ENCODE measurements around the gene ARSK.
"Not testable (repeated sequence)": the region's sequence is repeated elsewhere in the genome, so short reads cannot be mapped to it uniquely, and the experiment has no call there.

ARSK gene

GRCh38 chr5:95631991-95632675, 77.2 kb downstream of the ARSK start:
- TF ChIP-seq CTCF (IDR thresholded peaks at IDR 0.05), result no peak
- Histone ChIP-seq H3K4me3 (ENCODE audit: low read depth in 1 of 2, low read length in 1 of 2) (no peak overlapping the region), H3K27me3 (no peaks in the 10 kb centered on the region), H3K9me3 (no peaks in the 10 kb centered on the region), H3K27ac (no peak overlapping the region), H3K36me3 (no peaks in the 10 kb centered on the region), H3K4me1 (ENCODE audit: control insufficient read depth in 1 of 2, insufficient read depth in 1 of 2, low read depth in 1 of 2, low read length in 1 of 2) (peaks cover 0 to 3% of the 10 kb centered on the region in 2 experiments)

GRCh38 chr5:95632942-95633341, 78.0 kb downstream of the ARSK start:
- not testable (repeated sequence) for H3K36me3 ChIP-seq; H3K27ac ChIP-seq; H3K4me1 ChIP-seq (ENCODE audit: control insufficient read depth in 1 of 2, insufficient read depth in 1 of 2, low read depth in 1 of 2, low read length in 1 of 2); H3K27me3 ChIP-seq; H3K9me3 ChIP-seq; H3K4me3 ChIP-seq (ENCODE audit: low read depth in 1 of 2, low read length in 1 of 2)

GRCh38 chr5:95633671-95634070, 78.8 kb downstream of the ARSK start:
- no peak for TF ChIP-seq CTCF (IDR thresholded peaks at IDR 0.05)
- Histone ChIP-seq H3K4me1 (ENCODE audit: control insufficient read depth in 1 of 2, insufficient read depth in 1 of 2, low read depth in 1 of 2, low read length in 1 of 2) (peaks cover 0 to 3% of the 10 kb centered on the region in 2 experiments), H3K4me3 (ENCODE audit: low read depth in 1 of 2, low read length in 1 of 2) (no peak overlapping the region), H3K27ac (no peak overlapping the region), H3K36me3 (no peaks in the 10 kb centered on the region), H3K9me3 (no peaks in the 10 kb centered on the region), H3K27me3 (no peaks in the 10 kb centered on the region)

GRCh38 chr5:95634081-95634480, 79.2 kb downstream of the ARSK start:
- Histone ChIP-seq H3K9me3 (no peaks in the 10 kb centered on the region), H3K4me3 (ENCODE audit: low read depth in 1 of 2, low read length in 1 of 2) (no peak overlapping the region), H3K27me3 (no peaks in the 10 kb centered on the region), H3K36me3 (no peaks in the 10 kb centered on the region), H3K27ac (no peak overlapping the region), H3K4me1 (ENCODE audit: control insufficient read depth in 1 of 2, insufficient read depth in 1 of 2, low read depth in 1 of 2, low read length in 1 of 2) (peaks cover 0 to 3% of the 10 kb centered on the region in 2 experiments)
- no peak for TF ChIP-seq CTCF (IDR thresholded peaks at IDR 0.05)

GRCh38 chr5:95638632-95639031, 83.7 kb downstream of the ARSK start:
- H3K27ac ChIP-seq, result no peak overlapping the region
- no peaks in the 10 kb centered on the region for H3K9me3 ChIP-seq
- H3K4me3 ChIP-seq (ENCODE audit: low read depth in 1 of 2, low read length in 1 of 2), result no peak overlapping the region
- H3K4me1 ChIP-seq (ENCODE audit: control insufficient read depth in 1 of 2, insufficient read depth in 1 of 2, low read depth in 1 of 2, low read length in 1 of 2), result no peaks in the 10 kb centered on the region
- no peaks in the 10 kb centered on the region for H3K27me3 ChIP-seq
- TF ChIP-seq CTCF (IDR thresholded peaks at IDR 0.05), result no peak
- H3K36me3 ChIP-seq, result no peaks in the 10 kb centered on the region

- no peak overlapping the region for H3K4me3 ChIP-seq (ENCODE audit: low read depth in 1 of 2, low read length in 1 of 2)
- H3K4me1 ChIP-seq (ENCODE audit: control insufficient read depth in 1 of 2, insufficient read depth in 1 of 2, low read depth in 1 of 2, low read length in 1 of 2), result peaks cover 0 to 7% of the 10 kb centered on the region in 2 experiments
- no peaks in the 10 kb centered on the region for H3K36me3 ChIP-seq
- H3K9me3 ChIP-seq, result no peaks in the 10 kb centered on the region
- no peak for TF ChIP-seq CTCF (IDR thresholded peaks at IDR 0.05)
- H3K27ac ChIP-seq, result no peak overlapping the region
- no peaks in the 10 kb centered on the region for H3K27me3 ChIP-seq
These were observed 86.9 kb downstream of the ARSK start for GRCh38 chr5:95641741-95642220.
